CD4-positive, alpha-beta T cell treated with Interleukin-4 for 1 hour (primary cell): ENCODE data around the gene SEC14L1.
A peak's percentile ranks its signal among the peaks of the same experiment; 100 is the strongest.

Experiments used
- DNase-seq, 2 donors: peaks; one replicate each; pipeline ENCODE4 v3.0.0-alpha.2; 2020 to 2022

SEC14L1 gene

GRCh38 chr17:77163511-77164280 is 22.9 kb downstream of the SEC14L1 start:
- DNase-seq, result no peak

GRCh38 chr17:77164483-77165091 is 23.8 kb downstream of the SEC14L1 start:
- DNase-seq, result no peak

DNA sequence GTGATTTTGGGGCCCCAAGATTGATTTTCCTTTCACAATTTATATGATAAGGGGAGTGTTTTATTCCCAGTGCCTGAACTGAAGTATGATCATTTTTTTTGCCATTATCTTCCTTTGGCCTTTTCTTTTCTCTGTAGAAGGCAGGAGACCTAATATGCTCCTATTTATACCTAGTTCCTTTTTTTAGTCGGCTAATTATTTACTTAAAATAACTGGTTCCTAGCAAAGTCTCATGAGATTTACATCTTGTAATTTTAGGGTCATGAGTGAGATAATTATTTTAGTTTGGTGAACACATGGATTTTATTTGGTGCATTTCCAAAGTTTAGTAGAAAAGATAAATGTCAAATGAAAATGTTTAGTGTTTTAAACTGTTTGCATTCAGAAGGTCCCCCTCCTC is 24.8 kb downstream of the SEC14L1 start:
- DNase-seq, result no peak

DNA sequence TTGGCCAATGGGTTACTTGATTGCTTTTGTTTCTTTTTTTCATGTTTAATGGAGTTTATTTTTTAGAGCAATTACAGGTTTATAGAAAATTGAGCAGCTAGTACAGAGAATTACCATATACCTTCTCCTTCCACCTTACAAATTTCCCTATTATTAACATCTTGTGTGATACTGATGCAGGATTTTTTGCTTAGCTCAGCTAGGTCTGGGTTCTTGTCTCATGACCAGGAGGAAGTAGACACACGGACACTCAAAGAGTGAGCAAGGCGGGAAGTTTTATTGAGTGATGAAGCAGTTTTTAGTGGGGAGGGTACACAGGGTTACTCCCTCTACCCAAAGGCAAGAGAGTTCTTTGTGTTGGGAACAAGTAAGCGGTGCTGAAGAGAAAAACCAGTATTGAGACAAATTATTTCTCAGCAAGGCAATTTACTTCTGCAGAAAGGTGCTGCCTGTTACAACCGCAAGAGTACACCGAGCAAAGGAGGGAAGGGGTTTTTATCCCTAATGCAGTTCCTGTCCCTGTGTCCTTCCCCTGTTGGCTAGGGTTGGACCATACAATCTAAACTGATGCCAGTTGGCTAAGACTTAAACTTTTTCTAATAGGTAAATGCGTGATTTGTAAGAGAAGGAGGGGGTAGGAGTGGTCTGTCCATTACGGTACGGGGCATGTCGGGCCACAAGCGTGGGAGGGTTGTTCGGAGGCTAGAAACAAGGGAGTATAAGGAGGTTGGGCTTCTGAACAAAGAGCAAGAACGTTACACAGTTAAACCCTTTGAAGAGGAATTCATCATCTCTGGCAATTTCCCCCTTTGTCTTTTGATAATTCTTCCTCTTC is 26.9 kb downstream of the SEC14L1 start:
- no peak for DNase-seq

DNA sequence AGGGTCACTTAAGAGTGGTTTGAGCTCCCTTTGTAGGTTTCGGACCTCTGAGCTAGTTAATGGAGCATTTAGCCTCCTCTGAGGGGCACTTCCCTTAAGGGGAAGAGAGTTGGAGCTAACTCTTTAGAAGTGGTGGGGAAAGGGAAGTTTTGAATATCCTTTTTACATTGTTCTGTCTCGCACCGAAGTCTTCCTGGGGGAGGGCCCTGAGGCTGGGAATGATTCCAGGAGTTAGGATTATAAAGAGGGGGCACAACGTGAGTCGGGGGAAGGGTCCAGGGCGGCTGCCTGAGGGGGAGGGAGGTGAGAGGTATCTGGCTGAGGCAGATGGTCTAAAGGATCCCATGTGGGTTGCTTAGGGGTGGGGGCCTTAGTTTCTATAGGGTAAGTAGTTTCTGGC is 32.3 kb downstream of the SEC14L1 start:
- DNase-seq, result no peak

- DNase-seq, result no peak
Measured at GRCh38 chr17:77174928-77175661, 34.3 kb downstream of the SEC14L1 start.

- DNase-seq, result no peak
Measured at GRCh38 chr17:77177002-77177741, 36.4 kb downstream of the SEC14L1 start.

DNA sequence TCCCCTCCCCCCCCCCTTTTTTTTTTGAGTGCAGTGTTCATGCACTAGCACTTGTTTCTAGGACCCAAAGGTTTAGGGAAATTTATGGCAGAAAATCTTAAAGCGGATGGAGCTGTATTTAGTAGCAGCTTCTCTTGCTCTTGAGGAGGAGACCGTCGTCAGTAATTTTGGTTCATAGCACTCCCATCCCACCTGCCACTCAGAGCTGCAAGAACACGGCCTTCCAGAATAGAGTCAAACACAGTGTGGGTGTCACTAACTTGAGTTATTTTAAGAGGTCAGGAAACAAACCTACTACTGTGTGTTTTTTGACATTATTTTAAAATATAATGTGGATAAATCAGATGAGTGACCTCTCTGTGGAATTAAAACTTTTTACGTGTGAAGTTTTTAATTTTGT is 37.3 kb downstream of the SEC14L1 start:
- no peak for DNase-seq

GRCh38 chr17:77178563-77178962 is 37.8 kb downstream of the SEC14L1 start:
- DNase-seq, result no peak

- no peak for DNase-seq
Measured at GRCh38 chr17:77180503-77181357, 40.0 kb downstream of the SEC14L1 start.

DNA sequence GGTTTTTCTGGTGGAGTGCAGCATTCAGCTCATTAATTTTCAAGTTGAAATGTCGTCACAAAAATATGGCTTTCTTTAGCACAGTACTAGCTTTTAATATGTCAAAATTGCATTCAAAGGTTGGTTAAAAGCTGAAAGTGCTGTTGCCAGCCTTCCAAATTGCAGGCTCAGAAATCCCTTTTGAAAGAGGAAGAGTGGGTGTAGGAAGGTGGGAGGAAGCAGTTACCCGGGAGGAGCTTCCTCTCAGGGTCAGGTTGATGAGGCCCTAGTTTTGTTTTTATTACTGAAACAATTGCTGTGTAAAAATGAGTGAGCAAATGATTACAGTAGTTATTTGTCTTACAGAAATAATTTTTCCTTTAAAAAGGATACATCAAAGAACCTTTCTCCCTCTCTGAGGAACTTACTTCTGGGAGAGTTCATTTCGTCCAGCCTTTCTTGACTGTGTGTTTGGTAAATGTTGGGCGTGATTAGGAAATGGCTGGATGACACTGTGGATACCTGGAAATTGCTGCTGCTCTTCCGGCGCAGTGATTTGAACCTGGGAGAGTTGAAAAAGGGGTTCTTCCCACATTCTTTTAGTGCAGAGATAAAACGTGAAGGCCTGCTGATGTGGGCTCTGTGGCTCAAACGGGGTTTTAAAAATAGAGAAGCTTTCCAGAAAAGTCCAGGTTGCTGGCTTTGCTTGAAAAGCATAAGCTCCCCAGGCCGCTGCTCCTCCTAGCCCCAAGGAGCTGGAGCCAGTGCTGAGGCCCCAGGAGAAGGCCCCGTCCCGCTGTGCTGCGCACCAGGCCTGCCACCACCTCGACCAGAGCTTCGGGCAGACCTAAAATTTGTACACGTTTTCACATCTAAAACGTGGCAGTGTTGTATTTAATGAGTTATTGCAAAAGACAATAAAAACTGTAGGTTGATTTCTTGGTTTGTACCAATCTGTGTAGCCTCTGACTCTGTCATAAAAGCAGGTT is 41.7 kb downstream of the SEC14L1 start:
- no peak for DNase-seq

GRCh38 chr17:77184474-77184873 is 43.7 kb downstream of the SEC14L1 start:
- DNase-seq, result no peak

- DNase-seq, result no peak
Measured at GRCh38 chr17:77185137-77185536, 44.4 kb downstream of the SEC14L1 start.

DNA sequence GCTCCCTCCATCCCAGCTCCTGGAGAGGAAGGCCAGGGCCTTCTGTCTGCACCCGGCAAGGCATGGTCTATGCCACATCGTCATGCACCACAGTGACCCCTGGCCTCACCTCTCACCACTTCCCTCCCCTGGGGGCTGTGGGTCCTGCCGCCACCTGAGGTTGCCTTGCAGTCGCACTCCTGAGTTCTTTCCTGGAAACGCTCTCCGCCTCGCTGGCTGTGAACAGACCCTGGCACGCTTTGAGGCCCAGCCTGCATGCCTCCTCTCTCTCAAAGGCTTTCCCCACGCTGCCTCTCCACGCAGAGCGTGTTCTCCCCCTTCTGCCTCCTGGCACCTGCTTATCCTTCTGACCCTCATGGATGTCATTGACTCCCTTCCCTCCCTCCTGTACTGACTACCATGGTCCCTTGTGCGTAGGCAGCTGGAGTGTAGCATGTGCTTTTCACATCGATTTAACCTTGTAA is 45.4 kb downstream of the SEC14L1 start:
- DNase-seq, result peak in 1 of 2 donors; percentile 27

DNA sequence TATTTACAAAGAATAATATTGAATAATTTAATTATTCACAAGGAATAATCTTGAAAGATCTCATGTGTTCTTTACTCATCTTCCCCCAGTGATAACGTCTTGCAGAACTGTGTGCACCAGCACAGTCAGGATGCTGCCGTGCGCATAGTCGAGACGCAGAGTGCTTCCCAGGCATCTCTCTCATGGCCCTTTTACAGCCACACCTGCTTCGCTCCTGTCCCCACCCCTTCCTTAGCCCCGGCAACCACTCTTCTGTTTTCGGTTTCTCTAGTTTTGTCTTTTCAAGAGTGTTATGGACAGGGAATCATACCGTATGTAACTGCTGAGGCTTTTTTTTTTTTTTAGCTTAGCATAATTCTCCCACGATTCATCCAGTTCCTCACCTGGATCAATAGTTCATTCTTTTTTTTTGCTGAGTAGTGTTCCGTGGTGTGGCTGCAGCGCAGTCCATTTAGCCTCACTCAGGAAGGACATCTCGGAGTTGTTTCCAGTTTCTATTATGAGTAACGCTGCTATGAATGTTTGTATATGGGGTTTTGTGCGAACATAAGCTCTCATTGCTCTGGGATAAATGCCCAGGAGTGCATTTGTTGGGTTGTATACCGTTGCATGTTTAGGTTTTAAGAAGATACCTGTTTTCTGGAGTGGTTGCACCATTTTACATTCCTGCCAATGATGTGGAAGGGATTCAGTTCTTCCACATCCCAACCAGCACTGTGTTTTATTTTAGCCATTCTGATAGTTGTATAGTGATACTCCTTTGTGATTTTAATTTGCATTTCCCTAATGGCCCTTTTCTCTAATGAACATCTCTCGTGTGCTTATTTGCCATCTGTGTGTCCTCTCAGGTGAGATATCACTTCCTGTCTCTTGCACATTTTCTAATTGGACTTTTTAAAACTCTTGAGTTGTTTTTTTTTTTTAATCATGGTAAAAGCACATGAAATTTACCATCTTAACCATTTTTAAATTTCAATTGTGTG is 47.6 kb downstream of the SEC14L1 start:
- DNase-seq, result no peak

DNA sequence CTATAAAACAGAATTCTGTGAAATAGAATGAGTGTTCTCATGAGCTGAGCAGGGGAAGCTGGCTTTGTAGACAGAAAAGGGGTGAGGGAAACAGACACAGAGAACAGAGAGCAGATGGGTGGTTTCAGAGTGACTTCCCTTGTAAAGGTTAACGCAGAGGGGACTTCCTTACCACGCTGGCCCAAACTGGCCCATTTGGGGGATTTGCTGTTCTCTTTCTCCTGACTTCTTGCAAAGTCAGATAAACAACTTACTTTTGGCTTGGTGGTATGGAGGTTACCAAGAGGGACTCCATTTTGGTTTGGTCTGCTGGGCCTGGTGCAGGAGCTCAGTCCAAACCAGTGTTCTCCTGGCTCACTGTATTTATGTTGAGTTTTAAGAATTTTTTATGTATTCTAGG is 48.4 kb downstream of the SEC14L1 start:
- DNase-seq, result peak; percentile 18 to 45

- DNase-seq, result no peak
Measured at GRCh38 chr17:77190576-77190975, 49.8 kb downstream of the SEC14L1 start.

DNA sequence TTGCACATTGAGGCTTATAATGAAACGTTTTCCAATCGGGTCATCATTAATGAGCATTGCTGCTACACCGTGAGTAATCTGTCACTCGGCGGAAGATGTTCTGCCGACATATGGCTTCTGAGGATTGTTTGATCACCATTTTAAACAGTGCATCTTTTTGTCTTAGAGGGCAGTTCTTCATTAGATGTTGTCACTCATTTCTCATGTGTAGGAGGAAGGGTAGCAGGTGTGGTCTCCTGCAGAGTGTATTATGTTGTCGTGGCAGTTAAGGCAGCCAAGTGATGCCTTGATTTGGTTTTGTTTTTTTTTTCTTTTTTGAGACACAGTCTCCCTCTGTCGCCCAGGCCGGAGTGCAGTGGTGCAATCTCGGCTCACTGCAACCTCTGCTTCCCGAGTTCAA is 50.5 kb downstream of the SEC14L1 start:
- DNase-seq, result no peak

DNA sequence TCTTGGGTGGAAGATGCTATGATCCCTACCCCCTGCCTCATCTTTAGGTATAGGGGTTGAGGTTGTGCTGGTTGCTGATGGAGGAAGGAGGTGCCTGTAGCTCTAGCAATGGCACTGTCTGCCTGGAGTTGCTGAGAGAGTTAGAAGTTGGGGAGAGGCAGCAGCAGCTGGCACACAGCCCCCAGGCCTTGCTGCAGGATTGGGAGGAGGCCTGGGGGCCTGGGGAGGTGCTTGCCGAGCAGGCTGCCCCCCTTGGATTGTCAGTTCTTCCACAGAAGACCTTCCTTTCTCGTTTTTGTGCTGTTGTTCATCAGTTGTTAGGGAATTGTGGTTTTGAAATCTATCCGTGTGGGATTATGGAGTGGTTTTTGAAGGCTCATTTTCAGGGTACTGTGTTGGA is 52.9 kb downstream of the SEC14L1 start:
- no peak for DNase-seq
